ENCODE measurements around the gene SEMA3E. TPM values are rescaled to one million over a fixed set of nuclear protein-coding genes. Genes with fewer than 3 reads are reported as not detected.

The SEMA3E gene
- total RNA-seq, 1 experiment from 2014 or later, result 2.5 TPM

- TF ChIP-seq ARID4B (CRISPR knock-in tag; IDR thresholded peaks at IDR 0.05; ENCODE audit: borderline replicate concordance) (no peak), GTF2I (CRISPR knock-in tag; conservative IDR thresholded peaks at IDR 0.05) (no peak), KAT7 (CRISPR knock-in tag; IDR thresholded peaks at IDR 0.05; ENCODE audit: borderline replicate concordance) (no peak), ZNF416 (CRISPR knock-in tag; IDR thresholded peaks at IDR 0.05) (no peak), USF2 (CRISPR knock-in tag; IDR thresholded peaks at IDR 0.05) (no peak), ZNF138 (CRISPR knock-in tag; conservative IDR thresholded peaks at IDR 0.05) (no peak)
These were observed 102.4 kb downstream of the SEMA3E start (continued) for GRCh38 chr7:83546586-83546985.

GRCh38 chr7:83541187-83541960 lies 107.6 kb downstream of the SEMA3E start:
- Mint-ChIP-seq H3K36me3 (no peaks in the 10 kb centered on the region), H3K4me1 (no peaks in the 10 kb centered on the region), H3K27ac (no peak overlapping the region), H3K4me3 (no peak overlapping the region), H3K27me3 (ENCODE audit: low read depth) (no peaks in the 10 kb centered on the region), H3K9me3 (no peaks in the 10 kb centered on the region)
- DNase-seq (ENCODE audit: low spot score) (no peak), ATAC-seq (no peak)
- TF ChIP-seq TCF7 (CRISPR knock-in tag; IDR thresholded peaks at IDR 0.05; ENCODE audit: low read depth) (no peak), ZNF138 (CRISPR knock-in tag; conservative IDR thresholded peaks at IDR 0.05) (no peak), NFE2L1 (CRISPR knock-in tag; IDR thresholded peaks at IDR 0.05) (no peak), FOXK1 (CRISPR knock-in tag; IDR thresholded peaks at IDR 0.05) (no peak), ZNF512 (CRISPR knock-in tag; IDR thresholded peaks at IDR 0.05; ENCODE audit: borderline replicate concordance) (no peak), IRF1 (CRISPR knock-in tag; IDR thresholded peaks at IDR 0.05) (no peak), NR1H2 (CRISPR knock-in tag; IDR thresholded peaks at IDR 0.05) (no peak), ZNF263 (CRISPR knock-in tag; IDR thresholded peaks at IDR 0.05; ENCODE audit: low read depth) (no peak)
- POLR2A ChIA-PET, result no interaction called here
- CTCF ChIA-PET, result interaction anchor here (0.8 kb wide), 1 partner anchor 126 kb away, joined by 3 read pairs; no protein-coding TSS in a partner anchor

- no peak for ATAC-seq
- CTCF ChIA-PET, result no interaction called here
- Mint-ChIP-seq H3K27ac (no peak overlapping the region), H3K36me3 (no peaks in the 10 kb centered on the region), H3K9me3 (no peaks in the 10 kb centered on the region), H3K27me3 (ENCODE audit: low read depth) (no peaks in the 10 kb centered on the region), H3K4me3 (no peak overlapping the region), H3K4me1 (no peaks in the 10 kb centered on the region)
- DNase-seq (ENCODE audit: low spot score), result no peak
- POLR2A ChIA-PET, result interaction anchor here (1.3 kb wide), 1 partner anchor 10 kb away, joined by 3 read pairs; no protein-coding TSS in a partner anchor
- TF ChIP-seq ZNF281 (CRISPR knock-in tag; IDR thresholded peaks at IDR 0.05) (no peak), ETV6 (CRISPR knock-in tag; IDR thresholded peaks at IDR 0.05) (no peak), ZNF512 (CRISPR knock-in tag; IDR thresholded peaks at IDR 0.05; ENCODE audit: borderline replicate concordance) (no peak), NFE2L1 (CRISPR knock-in tag; IDR thresholded peaks at IDR 0.05) (no peak), IRF1 (CRISPR knock-in tag; IDR thresholded peaks at IDR 0.05) (no peak), GABPB1 (CRISPR knock-in tag; IDR thresholded peaks at IDR 0.05) (no peak), NR3C1 (CRISPR knock-in tag; conservative IDR thresholded peaks at IDR 0.05; ENCODE audit: low read depth) (no peak), ZNF671 (CRISPR knock-in tag; IDR thresholded peaks at IDR 0.05) (no peak), MAX (CRISPR knock-in tag; IDR thresholded peaks at IDR 0.05) (no peak)
These were observed 114.5 kb downstream of the SEMA3E start for GRCh38 chr7:83534488-83534887.
